ENCODE data around the gene GIT1. TPM values are rescaled to one million over a fixed set of nuclear protein-coding genes. Genes with fewer than 3 reads are reported as not detected.

Gene GIT1
- total and polyA plus RNA-seq, 4 donors, result 2.2 to 11.1 (median 4.9) TPM

- no peaks in the 10 kb centered on the region for H3K9me3 ChIP-seq (ENCODE audit: control insufficient read depth in 4 of 4, low read length in 3 of 4)
- H3K27me3 ChIP-seq (ENCODE audit: control insufficient read depth in 4 of 4, insufficient read depth in 4 of 4, low read length in 3 of 4), result peaks cover 0 to 2% (median 0%) of the 10 kb centered on the region in 4 donors
- no peak overlapping the region for H3K4me3 ChIP-seq (ENCODE audit: low read depth in 1 of 3, low read length in 3 of 3)
- no peak overlapping the region for H3K9ac ChIP-seq (ENCODE audit: low read depth in 1 of 2, low read length in 2 of 2)
- H3K4me1 ChIP-seq (ENCODE audit: control insufficient read depth in 4 of 4, insufficient read depth in 4 of 4, low read length in 3 of 4), result peaks cover 6 to 12% (median 10%) of the 10 kb centered on the region in 4 donors
- no peak for DNase-seq (ENCODE audit: low spot score)
- WGBS, result 92% methylated on average over 15 of the region's 15 CpGs
- H3K27ac ChIP-seq (ENCODE audit: low read depth in 1 of 2, low read length in 2 of 2), result no peak overlapping the region
- H3K36me3 ChIP-seq (ENCODE audit: control insufficient read depth in 4 of 4, insufficient read depth in 3 of 4, low read depth in 1 of 4, low read length in 3 of 4), result no peaks in the 10 kb centered on the region
- TF ChIP-seq RAD21 (IDR thresholded peaks at IDR 0.05), result no peak
- TF ChIP-seq, protein P1, sequence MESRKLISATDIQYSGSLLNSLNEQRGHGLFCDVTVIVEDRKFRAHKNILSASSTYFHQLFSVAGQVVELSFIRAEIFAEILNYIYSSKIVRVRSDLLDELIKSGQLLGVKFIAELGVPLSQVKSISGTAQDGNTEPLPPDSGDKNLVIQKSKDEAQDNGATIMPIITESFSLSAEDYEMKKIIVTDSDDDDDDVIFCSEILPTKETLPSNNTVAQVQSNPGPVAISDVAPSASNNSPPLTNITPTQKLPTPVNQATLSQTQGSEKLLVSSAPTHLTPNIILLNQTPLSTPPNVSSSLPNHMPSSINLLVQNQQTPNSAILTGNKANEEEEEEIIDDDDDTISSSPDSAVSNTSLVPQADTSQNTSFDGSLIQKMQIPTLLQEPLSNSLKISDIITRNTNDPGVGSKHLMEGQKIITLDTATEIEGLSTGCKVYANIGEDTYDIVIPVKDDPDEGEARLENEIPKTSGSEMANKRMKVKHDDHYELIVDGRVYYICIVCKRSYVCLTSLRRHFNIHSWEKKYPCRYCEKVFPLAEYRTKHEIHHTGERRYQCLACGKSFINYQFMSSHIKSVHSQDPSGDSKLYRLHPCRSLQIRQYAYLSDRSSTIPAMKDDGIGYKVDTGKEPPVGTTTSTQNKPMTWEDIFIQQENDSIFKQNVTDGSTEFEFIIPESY (IDR thresholded peaks at IDR 0.05), result no peak
- no peak for TF ChIP-seq YY1 (IDR thresholded peaks at IDR 0.05)
- TF ChIP-seq, protein P2, sequence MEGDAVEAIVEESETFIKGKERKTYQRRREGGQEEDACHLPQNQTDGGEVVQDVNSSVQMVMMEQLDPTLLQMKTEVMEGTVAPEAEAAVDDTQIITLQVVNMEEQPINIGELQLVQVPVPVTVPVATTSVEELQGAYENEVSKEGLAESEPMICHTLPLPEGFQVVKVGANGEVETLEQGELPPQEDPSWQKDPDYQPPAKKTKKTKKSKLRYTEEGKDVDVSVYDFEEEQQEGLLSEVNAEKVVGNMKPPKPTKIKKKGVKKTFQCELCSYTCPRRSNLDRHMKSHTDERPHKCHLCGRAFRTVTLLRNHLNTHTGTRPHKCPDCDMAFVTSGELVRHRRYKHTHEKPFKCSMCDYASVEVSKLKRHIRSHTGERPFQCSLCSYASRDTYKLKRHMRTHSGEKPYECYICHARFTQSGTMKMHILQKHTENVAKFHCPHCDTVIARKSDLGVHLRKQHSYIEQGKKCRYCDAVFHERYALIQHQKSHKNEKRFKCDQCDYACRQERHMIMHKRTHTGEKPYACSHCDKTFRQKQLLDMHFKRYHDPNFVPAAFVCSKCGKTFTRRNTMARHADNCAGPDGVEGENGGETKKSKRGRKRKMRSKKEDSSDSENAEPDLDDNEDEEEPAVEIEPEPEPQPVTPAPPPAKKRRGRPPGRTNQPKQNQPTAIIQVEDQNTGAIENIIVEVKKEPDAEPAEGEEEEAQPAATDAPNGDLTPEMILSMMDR (IDR thresholded peaks at IDR 0.05; ENCODE audit: low read depth, low read length, missing input control), result no peak
- no peak for TF ChIP-seq JUND (IDR thresholded peaks at IDR 0.05)
- no peak for TF ChIP-seq TAF1 (conservative IDR thresholded peaks at IDR 0.05)
Observed at GRCh38 chr17:29608986-29609385, 19.5 kb upstream of the GIT1 start.

DNA sequence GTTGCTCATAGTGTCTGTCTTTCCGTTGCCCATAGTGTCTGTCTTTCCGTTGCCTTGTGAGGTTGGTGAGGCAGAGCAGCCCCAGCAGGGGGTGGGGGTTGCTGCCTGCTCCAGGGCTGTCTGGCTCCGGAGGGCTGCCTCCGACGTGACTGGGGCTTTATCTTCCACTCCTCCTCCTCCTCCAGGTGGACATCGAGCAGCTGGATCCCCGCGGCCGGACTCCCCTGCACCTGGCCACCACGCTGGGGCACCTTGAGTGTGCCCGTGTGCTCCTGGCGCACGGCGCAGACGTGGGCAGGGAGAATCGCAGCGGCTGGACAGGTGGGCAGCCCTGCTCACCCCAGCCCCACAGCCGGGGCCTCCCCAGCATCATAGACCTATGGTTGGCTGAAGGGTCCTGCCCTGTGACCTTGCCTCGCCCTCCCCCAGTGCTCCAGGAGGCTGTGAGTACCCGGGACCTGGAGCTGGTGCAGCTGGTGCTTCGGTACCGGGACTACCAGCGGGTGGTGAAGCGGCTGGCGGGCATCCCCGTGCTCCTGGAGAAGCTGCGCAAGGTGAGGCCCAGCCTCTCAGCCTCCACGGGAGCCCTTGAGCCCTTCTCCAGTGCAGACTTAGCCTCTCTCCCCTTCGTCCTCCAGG lies 18.2 kb upstream of the GIT1 start:
- Histone ChIP-seq H3K4me1 (ENCODE audit: control insufficient read depth in 4 of 4, insufficient read depth in 4 of 4, low read length in 3 of 4) (no peaks in the 10 kb centered on the region), H3K36me3 (ENCODE audit: control insufficient read depth in 4 of 4, insufficient read depth in 3 of 4, low read depth in 1 of 4, low read length in 3 of 4) (no peaks in the 10 kb centered on the region), H3K27ac (ENCODE audit: low read depth in 1 of 2, low read length in 2 of 2) (no peak overlapping the region), H3K27me3 (ENCODE audit: control insufficient read depth in 4 of 4, insufficient read depth in 4 of 4, low read length in 3 of 4) (no peaks in the 10 kb centered on the region), H3K9ac (ENCODE audit: low read depth in 1 of 2, low read length in 2 of 2) (no peak overlapping the region), H3K4me3 (ENCODE audit: low read depth in 1 of 3, low read length in 3 of 3) (no peak overlapping the region), H3K9me3 (ENCODE audit: control insufficient read depth in 4 of 4, low read length in 3 of 4) (no peaks in the 10 kb centered on the region)
- TF ChIP-seq HNF4A (conservative IDR thresholded peaks at IDR 0.05), result no peak
- TF ChIP-seq, protein P2 (IDR thresholded peaks at IDR 0.05; ENCODE audit: low read depth, low read length, missing input control), result no peak
- no peak for TF ChIP-seq EGR1 (IDR thresholded peaks at IDR 0.05; ENCODE audit: low read depth in 2 of 2)
- TF ChIP-seq ATF3 (IDR thresholded peaks at IDR 0.05), result no peak
- TF ChIP-seq RXRA (IDR thresholded peaks at IDR 0.05), result no peak
- no peak for TF ChIP-seq RAD21 (IDR thresholded peaks at IDR 0.05)
- 90% methylated on average over 29 of the region's 29 CpGs for WGBS
- DNase-seq (ENCODE audit: low spot score), result no peak
